Hematopoietic multipotent progenitor cell treated with erythropoietin and hydrocortisone succinate and interleukin-3 and kit ligand, for 4 days (in vitro differentiated cells): ENCODE measurements around the gene TRIM38.
A peak's percentile ranks its signal among the peaks of the same experiment; 100 is the strongest.
"Not testable (repeated sequence)": the region's sequence is repeated elsewhere in the genome, so short reads cannot be mapped to it uniquely, and the experiment has no call there.

ENCODE experiments used
- DNase-seq: peaks from one replicate; pipeline ENCODE4 v3.0.0-alpha.2; 2015

The TRIM38 gene, protein sequence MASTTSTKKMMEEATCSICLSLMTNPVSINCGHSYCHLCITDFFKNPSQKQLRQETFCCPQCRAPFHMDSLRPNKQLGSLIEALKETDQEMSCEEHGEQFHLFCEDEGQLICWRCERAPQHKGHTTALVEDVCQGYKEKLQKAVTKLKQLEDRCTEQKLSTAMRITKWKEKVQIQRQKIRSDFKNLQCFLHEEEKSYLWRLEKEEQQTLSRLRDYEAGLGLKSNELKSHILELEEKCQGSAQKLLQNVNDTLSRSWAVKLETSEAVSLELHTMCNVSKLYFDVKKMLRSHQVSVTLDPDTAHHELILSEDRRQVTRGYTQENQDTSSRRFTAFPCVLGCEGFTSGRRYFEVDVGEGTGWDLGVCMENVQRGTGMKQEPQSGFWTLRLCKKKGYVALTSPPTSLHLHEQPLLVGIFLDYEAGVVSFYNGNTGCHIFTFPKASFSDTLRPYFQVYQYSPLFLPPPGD

DNA sequence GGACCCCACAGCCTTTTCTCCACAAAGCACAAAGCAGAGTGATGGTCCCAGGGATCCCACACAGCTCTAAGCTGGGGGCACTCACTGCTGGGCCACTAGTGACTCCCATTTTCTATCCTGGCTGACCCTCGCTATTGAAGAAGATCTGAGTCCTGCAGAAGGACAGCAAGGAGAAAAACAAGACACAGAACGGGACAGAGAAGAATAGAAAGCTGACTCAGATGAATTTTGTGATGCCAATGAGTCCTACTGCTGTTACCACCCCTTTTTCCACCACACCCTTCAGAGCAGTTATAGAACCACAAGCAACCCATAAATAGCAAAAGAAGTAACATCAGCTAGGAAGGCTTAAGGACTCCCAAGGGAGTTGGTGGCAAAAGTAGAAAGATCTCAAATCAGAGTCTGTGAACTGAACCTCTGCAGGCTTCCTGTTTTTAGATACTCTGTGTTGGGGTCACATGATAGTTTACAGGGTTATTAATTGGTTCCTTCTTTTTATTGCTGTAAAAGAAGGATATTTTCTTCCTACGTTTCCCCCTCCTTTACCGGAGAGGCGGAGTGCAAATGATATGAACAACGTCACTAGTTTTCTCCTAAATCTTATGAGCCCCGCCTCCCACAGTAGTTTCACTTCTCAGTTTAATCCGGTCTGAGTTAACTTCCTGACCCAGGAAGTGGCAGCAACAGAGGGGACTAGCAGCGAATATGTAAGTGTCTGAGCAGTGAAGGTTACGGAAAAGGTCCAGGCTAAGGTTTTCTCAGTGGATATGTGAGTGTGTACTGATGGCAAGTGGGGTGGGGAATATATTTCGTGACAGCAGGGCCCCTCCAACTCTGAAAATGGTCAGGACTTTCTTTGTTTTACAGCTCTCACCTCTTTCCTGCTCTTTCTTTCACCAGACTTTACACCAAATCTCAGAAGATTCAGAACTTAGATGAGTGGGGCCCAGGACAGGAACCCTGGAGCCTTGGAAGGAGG, at the start of gene TRIM38:
Gene TRIM38, plus strand, starts transcription at position 654 of the 979 bp plus-strand sequence. CDS start 3,721 bp downstream, outside the sequence.
- DNase-seq = peak; percentile 97

DNA sequence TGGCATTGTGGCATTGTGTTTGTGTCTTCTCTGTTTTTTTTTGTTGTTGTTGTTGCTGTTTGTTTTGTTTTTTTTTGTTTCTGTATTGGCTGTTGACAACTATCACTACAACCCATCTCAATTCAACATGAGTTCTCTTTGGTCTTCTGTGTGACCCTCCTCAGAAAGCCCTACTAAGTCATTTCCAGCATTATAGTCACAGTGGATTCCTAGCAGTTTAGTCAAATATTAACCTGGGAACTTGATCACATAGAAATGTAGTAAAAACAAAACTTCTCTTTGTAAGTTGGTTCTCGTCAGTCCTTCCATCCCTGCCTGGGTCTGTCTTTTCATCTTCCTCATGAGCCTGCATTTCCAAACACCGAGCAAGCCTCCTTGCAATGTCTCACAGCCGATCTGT, 48.9 kb upstream of the TRIM38 start:
- no peak for DNase-seq

DNA sequence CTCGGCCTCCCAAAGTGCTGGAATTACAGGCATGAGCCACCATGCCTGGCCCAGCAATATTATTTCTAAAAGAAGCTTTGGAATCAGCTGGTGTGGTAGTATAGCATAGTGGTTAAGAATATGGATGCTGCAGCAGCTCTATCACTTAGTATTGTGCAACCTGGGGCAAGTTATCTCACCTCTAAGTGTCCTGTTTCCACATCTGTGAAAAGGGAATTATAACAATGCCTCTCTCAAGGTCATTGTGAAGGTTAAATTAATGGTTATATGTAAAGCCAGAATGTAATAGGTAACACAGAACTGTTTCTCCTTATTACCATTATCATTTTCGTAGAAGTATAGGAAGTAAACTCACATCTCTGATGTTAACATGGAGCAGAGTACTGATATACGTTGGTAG, 46.3 kb upstream of the TRIM38 start:
- DNase-seq = no peak

DNA sequence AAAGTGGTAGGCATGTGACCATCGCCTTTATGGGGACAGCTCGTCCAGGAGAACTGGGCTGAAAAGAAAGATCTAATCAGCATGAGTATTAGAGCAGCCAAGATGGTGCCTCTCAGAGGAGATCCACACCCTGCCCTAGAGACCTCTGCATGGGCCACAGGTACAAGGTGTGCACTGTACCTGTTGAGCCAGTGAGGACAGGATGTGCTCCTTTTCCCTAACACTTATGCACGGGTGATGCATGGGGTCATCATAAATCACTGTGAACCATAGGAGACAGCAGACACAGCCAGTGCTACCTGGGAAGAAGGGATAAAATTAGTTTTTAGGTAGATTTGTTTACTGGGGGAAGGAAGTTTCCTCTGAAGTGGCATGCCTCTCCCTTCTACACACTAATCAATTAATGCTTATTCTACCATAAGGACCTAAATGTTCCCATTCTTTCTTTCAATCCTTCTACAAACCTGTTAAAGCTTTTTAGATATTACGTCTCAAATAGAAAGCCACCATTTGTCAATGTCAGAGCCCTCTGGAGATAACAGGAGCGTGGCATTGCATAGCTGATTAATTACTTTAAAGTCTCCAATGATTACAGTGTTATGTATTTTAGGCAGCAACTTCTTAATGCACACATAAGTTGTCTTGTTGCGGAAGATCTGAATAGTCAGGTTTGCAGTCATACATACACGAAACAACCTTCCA, 45.7 kb upstream of the TRIM38 start:
- DNase-seq = no peak

DNA sequence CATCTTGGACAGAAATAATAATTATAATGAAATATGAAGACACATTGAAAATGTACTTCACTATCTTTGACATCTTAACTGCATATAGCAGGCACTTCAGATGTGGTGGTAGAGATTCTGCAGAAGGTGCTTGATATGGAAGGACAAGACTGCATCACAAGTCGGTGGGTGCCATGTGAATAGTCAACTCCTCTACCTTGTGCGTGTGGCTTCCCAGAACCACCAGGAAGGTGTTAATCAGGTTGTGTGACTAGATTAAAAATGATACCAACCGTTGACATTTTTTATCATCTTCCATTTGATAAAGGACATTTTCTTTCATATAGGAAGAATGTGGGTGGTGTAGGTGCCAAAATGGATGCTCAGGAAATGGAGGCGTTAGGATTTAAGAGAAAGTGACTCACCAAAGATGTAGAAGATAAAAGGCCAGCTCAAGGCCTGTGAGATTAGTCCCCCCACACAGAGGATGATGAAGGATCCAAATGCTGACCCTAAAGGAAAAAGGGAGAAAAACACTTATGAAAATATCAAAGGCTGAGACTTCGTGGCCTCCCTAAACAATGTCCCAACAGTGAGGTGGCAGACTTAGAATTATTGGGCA, 44.4 kb upstream of the TRIM38 start:
- DNase-seq = no peak

DNA sequence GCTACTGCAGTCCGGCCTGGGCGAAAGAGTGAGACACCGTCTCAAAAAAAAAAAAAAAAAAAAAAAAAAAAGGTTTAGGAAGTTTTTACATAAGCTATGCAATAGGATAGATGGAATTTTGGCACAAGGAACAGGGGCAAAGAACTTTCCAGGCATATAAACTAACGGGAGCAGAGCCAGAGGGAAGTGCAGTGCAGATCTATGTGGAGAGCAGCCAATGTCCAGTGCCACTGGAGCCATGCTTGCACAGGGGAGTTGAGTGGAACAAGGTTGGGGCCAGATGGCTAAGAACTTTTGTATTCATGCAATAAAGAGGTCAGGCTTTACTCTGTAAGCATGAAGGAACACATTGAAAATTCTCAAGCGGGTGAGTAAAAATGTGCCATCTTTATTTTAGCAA, 42.9 kb upstream of the TRIM38 start:
- no peak for DNase-seq

DNA sequence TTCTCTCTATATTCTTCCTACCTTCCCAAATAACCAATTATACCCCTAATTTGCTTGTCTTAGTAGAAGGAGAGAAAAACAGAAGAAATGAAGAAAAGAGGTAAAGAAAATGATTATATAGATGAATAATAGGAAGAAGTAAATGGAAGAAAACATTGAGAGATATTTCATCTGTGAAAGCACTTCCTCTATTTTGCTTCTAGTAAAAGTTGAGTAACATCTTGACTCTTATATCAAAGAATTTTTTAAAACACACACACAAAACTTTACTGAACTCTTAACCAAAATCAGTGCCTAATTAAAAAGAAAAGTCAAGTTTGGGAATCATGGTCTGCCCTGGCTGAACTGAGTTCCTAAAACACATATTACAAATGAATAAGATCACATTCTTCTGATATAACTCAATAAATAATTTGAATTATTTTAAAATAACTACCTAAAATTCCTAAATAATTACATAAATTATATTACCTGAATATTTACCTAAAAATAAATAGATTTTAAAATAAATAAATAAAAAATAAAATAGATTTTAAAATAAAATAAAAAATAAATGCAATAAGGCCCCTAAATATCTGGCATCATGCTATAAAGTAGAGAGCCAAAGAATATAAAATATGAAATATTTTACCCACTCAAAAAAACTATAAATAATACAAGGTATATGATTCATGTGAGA, 40.9 kb upstream of the TRIM38 start:
- DNase-seq = peak; percentile 42

DNA sequence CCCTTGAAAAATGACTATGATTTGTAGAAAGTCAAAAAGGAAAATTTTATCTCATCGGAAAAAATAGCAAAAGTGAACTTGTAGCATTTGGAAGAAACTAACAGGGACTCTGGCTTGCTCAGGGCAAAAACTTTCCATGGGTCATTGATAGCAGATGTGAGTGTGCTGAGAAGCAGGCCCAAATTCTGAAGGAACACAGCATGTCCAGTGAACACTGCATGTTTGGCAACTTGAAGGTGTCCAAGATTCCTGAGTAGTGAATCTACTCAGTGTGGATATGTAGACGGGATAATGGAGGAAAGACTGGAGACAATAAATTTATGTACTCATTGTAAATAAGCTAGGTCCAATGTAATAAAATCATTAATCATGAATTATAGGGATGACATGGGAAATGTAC, 40.3 kb upstream of the TRIM38 start:
- no peak for DNase-seq

DNA sequence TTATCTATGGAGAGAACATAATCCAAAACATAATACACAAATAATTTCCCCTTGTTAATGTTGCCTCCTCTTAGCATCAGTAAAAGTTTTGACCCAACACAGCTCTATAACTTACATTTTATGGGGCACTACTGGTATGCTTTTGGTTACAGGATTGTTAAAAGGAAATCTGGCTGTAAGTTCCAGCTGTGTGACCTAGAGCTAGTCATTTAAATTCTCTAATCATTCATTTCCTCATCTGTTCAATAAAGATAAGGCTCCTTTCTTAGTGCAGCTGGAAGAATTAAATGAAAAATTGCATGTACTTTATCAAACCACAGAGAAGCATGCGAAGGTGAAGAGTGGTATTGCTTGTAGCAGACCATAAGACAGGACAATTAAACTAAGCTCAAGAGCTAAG, 36.7 kb upstream of the TRIM38 start:
- peak; percentile 88 for DNase-seq

DNA sequence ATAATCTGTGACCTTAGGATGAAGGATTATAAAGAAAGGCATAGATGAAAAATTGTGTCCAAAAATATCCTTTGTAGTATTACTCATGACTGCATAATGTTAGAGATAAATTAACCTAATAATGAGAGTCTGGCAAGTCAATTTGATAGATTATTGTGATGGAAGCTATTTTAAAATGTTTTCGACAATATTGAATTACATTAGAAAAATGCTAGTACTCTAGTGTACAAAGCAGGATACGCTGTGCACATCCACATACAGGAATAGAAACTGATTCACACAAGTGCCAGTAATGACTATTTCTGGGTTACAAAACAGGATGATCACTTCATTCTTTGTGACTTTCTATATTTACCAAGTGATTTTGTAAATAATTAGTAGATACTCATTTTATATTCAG, 35.4 kb upstream of the TRIM38 start:
- DNase-seq = no peak

DNA sequence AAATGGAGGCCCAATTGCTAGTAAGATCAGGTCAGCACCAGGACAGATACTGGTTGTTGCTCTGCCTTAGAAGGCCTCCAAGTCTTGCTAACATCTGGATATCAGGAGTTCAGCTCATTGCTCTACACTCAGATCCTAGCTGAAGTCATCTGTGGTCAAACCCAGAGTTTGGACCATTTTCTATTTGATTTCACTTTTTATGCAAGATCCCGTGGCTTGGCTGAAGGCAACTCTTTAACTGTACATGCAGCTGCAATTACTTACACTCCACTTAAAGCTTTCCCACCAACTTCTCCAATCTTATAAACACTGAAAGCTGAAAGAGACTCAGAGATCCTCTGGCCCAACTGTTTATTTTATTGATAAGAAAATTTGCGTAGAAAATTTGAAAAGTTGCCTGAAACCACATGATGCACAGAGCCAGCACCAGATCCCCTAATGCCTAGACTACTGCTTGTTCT, 34.8 kb upstream of the TRIM38 start:
- DNase-seq = peak; percentile 55

DNA sequence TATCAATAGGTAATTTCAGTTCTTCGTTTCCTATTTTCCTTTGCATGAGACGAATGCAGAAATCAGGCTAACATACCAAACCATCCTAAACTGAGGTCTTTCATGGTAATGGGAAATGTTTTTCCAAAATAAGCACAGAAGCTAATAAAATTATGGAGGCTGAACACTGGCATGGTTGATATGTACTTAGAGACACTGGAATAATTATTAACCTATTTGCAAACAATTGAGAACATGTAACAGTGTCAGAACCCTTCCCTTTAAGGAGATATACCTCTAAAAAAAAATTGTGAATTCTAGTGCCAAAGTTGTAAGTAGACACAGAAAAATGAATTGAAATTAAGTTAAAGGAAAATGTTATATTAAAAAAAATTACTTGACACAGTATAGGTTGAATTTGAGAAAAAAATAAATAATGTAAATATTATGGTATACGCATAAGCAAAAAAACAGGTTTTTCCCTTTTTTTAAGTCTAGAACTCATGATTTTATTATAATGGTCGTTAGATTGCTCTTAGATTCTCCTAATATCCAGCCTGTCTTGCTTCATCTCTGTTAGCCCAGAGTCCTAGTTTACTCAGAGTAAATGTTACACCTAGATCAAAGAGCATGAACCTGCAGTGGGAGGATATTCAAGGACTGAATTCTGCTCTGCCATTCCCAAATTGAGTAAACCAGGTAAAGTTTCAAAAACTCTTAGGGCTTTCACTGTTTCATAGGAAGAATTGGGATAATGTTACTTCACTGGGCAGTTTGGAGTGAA, 33.9 kb upstream of the TRIM38 start:
- no peak for DNase-seq

DNA sequence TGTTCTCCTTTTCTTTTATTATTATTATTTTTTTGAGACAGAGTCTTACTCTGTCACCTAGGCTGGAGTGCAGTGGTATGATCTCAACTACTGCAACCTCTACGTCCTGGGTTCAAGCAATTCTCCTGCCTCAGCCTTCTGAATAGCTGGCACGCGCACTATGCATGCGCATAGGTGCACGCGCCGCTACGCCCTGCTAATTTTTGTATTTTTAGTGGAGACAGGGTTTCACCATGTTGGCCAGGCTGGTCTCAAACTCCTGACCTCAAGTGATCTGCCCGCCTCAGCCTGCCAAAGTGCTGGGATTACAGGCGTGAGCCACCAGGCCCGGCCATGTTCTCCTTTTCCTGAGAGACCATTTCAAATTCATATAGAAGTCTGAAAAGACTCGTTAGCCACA, 32.8 kb upstream of the TRIM38 start:
- DNase-seq = not testable (repeated sequence)

DNA sequence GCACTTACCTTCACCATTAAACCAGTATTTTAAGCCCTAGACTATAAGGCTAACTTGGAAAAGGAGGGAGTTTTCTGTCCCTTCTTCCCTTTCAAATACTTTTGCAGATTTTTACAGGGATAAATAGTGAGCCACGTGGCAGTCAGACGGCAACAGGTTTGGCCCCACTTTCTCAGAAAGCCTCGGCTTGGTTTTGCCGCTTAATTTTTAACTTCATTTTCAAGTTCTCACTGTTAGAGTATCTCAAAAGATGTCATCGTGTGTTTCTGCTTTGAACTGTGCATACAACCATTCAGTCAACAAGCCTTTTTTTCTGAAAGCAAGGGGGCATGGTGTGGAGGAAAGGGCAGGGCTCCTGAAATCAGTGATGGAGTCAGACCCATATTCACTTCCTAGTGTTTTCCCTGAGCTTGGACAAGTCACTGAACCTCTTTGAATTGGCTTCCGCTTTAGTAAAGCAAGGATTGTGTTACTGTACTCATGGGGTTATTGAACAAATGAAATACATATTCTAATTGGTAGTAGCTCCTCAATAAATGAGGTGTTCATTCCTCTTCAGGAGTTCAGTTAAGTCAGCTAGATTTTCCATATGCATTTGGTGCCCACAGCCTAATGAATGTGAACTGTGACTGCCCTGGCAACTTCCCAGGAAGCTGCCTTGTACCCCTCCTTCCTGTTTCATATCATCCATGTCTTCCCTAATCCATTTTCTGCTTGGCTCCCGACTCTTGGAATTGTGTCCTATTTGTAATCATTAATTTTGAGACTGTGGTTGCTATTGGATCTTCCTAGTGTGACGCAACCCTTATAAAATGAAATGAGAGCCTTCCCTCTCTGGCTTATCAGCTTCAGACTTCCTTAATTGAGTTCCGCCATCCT, 31.8 kb upstream of the TRIM38 start, which contains the start of gene SLC17A2:
Gene SLC17A2, minus strand, starts transcription at position 160 of the 879 bp plus-strand sequence. CDS start 4,895 bp downstream, outside the sequence.
- DNase-seq = no peak

DNA sequence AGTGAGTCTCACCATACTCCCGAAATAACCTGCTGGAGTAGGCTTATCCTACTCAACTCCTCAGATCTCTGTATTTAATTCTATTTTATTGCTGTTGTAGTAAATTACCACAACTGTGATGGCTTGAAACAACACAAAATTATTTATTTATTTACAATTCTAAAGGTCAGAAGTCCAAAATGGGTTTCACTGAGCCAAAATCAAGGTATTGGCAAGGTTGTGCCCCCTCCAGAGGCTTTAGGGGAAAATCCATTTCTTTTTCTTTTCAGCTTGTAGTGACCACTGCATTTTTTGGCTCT, 31.2 kb upstream of the TRIM38 start:
- DNase-seq = no peak

DNA sequence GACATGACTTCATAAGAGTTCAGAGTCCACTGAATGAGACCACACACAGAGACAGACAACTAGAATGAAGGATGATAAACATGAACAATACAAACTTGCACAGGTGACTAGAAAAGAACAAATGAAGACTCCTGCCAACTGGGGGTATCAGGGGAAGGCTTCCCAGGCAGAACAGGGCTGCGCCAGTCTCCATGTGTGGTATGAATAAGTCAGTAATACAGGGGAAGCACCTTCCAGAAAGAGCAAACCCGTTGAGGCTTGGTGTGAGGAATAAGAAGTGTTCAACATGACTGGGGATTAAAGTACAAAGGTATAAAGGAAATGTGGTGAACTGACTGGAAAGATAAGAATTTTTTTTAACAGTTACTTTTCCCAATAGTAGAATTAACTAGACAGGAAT, 28.4 kb upstream of the TRIM38 start:
- DNase-seq = no peak

DNA sequence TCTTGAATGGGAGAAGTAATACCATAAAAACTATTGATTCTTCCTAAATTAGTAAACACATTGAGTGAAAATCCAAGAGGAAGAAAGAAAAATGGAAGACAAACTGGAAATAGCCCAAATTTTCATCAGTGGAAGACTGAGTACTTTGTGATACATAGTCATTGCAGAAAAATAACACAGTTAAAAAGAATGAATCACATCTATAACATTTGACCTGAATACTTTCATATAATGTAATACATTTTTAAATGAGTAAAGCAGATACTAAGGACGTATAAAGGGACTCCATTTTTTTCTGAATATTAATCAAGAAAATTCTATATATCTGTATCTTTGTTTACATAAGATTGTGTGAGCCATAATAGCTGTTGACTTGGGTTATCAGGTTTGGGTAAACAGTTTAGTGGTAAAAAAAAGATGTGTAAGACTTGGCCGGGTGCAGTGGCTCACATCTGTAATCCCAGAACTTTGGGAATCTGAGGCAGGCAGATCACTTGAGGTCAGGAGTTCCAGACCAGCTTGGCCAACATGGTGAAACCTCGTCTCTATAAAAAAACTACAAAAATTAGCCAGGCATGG, 27.8 kb upstream of the TRIM38 start:
- no peak for DNase-seq

DNA sequence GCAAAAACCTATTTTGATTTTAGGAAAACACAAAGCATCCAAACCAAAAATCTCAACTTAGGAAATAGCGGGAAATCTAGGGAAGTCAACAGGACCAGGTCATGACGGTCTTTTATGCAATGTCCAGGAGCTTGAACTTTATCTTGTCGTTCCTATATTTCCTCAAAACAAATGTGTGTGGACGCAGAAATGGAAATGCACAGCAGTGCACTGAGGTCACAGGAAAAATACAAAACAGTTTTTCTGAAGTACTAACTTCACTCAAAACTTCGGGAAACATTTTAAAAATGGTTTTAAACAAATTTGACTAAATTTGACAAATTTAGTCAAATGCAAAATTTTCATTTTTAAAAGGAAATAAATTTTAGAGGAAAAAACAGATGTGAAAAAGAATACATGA, 26.6 kb upstream of the TRIM38 start:
- no peak for DNase-seq

DNA sequence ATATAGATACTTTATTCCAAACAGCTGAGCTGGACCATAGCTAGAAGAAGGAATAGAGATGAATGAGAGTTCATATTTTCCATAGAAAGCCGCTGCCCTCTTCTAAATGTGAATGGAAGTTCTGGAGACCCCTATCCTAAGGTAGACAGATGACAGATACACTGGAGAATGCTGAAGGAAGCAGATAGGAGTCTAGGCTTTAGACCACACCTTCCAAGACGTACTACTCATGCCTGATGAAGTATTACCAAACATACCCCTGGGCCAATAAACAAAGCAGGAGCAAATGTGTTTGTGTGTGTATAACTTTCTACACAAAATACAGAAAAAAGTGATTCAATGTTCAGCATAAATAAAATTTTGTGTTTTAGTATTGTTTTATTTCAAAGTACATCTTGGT, 23.0 kb upstream of the TRIM38 start:
- DNase-seq = no peak
